Stimulated activated CD8-positive, alpha-beta memory T cell treated with anti-CD3 and anti-CD28 coated beads, Interleukin-15, amount 100 ng/mL, for 48 hours (primary cell): ENCODE measurements around the gene AKT1S1.
A peak's percentile ranks its signal among the peaks of the same experiment; 100 is the strongest.

Experiments used
- DNase-seq, 2 donors: peaks; one replicate each; pipeline ENCODE4 v3.0.0-alpha.2; 2020; ENCODE audit warnings: low read depth in 2 of 2

AKT1S1 gene

GRCh38 chr19:49854378-49855263 is 22.5 kb downstream of the AKT1S1 start:
- no peak for DNase-seq

GRCh38 chr19:49853852-49854377 is 23.2 kb downstream of the AKT1S1 start:
- no peak for DNase-seq

- DNase-seq: no peak
These were observed 24.5 kb downstream of the AKT1S1 start for GRCh38 chr19:49852631-49853126.

GRCh38 chr19:49851456-49852259 is 25.5 kb downstream of the AKT1S1 start:
- DNase-seq: no peak

- DNase-seq: peak; percentile 76 to 85
These were observed 26.4 kb downstream of the AKT1S1 start, which contains the start of gene PTOV1 for GRCh38 chr19:49850487-49851342. Gene PTOV1, plus strand, starts transcription at chr19:49851159.

- DNase-seq: no peak
These were observed 27.0 kb downstream of the AKT1S1 start for GRCh38 chr19:49850221-49850486.

- no peak for DNase-seq
These were observed 27.5 kb downstream of the AKT1S1 start for GRCh38 chr19:49849433-49850220.

GRCh38 chr19:49848938-49849337 is 28.2 kb downstream of the AKT1S1 start:
- DNase-seq: no peak

- DNase-seq: no peak
These were observed 29.1 kb downstream of the AKT1S1 start for GRCh38 chr19:49847731-49848696.

- no peak for DNase-seq
These were observed 30.7 kb downstream of the AKT1S1 start for GRCh38 chr19:49846408-49846807.

GRCh38 chr19:49845414-49845813 is 31.7 kb downstream of the AKT1S1 start:
- DNase-seq: no peak

GRCh38 chr19:49844138-49845095 is 32.7 kb downstream of the AKT1S1 start:
- no peak for DNase-seq

- no peak for DNase-seq
These were observed 33.9 kb downstream of the AKT1S1 start for GRCh38 chr19:49843265-49843664.

- DNase-seq: no peak
These were observed 36.4 kb downstream of the AKT1S1 start for GRCh38 chr19:49840736-49841249.

GRCh38 chr19:49840321-49840720 is 36.8 kb downstream of the AKT1S1 start:
- DNase-seq: no peak

GRCh38 chr19:49839713-49840112 is 37.4 kb downstream of the AKT1S1 start:
- no peak for DNase-seq

GRCh38 chr19:49838885-49839588 is 38.1 kb downstream of the AKT1S1 start:
- no peak for DNase-seq

GRCh38 chr19:49837425-49837824 is 39.7 kb downstream of the AKT1S1 start:
- no peak for DNase-seq
